Activated naive CD4-positive, alpha-beta T cell treated with anti-CD3 and anti-CD28 coated beads, Interleukin-2, amount 10 ng/mL, durations not matched to agents 7 days and 5 days (primary cell): Measurements from ENCODE around the gene LINC01488.

ENCODE experiments used
- CTCF ChIA-PET: fragments of 350-600 bp; sonication (Branson Sonifier 250); formaldehyde crosslinking; loops from one replicate; lab custom pipeline; 2021; ENCODE audit warnings: antibody characterized with exemption; lab: Charles Lee
- DNase-seq: peaks from one replicate; pipeline ENCODE4 v3.0.0-alpha.2; 2020
- H3K27ac Mint-ChIP-seq: one replicate; pipeline ENCODE4 v1.8.0; 2021; ENCODE audit warnings: mild to moderate bottlenecking, moderate library complexity, mixed read lengths
- H3K27me3 Mint-ChIP-seq: one replicate; pipeline ENCODE4 v1.8.0; 2021; ENCODE audit warnings: mild to moderate bottlenecking, mixed read lengths
- H3K36me3 Mint-ChIP-seq: one replicate; pipeline ENCODE4 v1.8.0; 2021; ENCODE audit warnings: mixed read lengths
- H3K4me1 Mint-ChIP-seq: one replicate; pipeline ENCODE4 v1.8.0; 2021; ENCODE audit warnings: mixed read lengths
- H3K4me3 Mint-ChIP-seq: one replicate; pipeline ENCODE4 v1.8.0; 2021; ENCODE audit warnings: mild to moderate bottlenecking, moderate library complexity, mixed read lengths
- H3K9me3 Mint-ChIP-seq: one replicate; pipeline ENCODE4 v1.8.0; 2021; ENCODE audit warnings: mixed read lengths

LINC01488 gene

GRCh38 chr11:69521457-69521856, 40.0 kb downstream of the LINC01488 start:
- Mint-ChIP-seq H3K4me3 (no peak overlapping the region), H3K36me3 (no peaks in the 10 kb centered on the region), H3K4me1 (no peaks in the 10 kb centered on the region), H3K27me3 (peaks cover 16% of the 10 kb centered on the region), H3K27ac (no peak overlapping the region), H3K9me3 (peaks cover 10% of the 10 kb centered on the region)
- DNase-seq: no peak
- CTCF ChIA-PET: no interaction called here

GRCh38 chr11:69523453-69523852, 42.0 kb downstream of the LINC01488 start:
- H3K4me1 Mint-ChIP-seq: no peaks in the 10 kb centered on the region
- H3K27ac Mint-ChIP-seq: no peak overlapping the region
- H3K36me3 Mint-ChIP-seq: no peaks in the 10 kb centered on the region
- peaks cover 2% of the 10 kb centered on the region for H3K9me3 Mint-ChIP-seq
- CTCF ChIA-PET: no interaction called here
- peaks cover 6% of the 10 kb centered on the region for H3K27me3 Mint-ChIP-seq
- DNase-seq: no peak
- H3K4me3 Mint-ChIP-seq: no peak overlapping the region

- CTCF ChIA-PET: no interaction called here
- H3K27me3 Mint-ChIP-seq: peaks cover 6% of the 10 kb centered on the region
- no peak overlapping the region for H3K4me3 Mint-ChIP-seq
- H3K27ac Mint-ChIP-seq: no peak overlapping the region
- no peak for DNase-seq
- no peaks in the 10 kb centered on the region for H3K4me1 Mint-ChIP-seq
- H3K36me3 Mint-ChIP-seq: no peaks in the 10 kb centered on the region
- H3K9me3 Mint-ChIP-seq: no peaks in the 10 kb centered on the region
Measured at GRCh38 chr11:69524291-69524882, 42.9 kb downstream of the LINC01488 start.

- no peak for DNase-seq
- Mint-ChIP-seq H3K9me3 (no peaks in the 10 kb centered on the region), H3K27me3 (peaks cover 7% of the 10 kb centered on the region), H3K36me3 (no peaks in the 10 kb centered on the region), H3K4me1 (no peaks in the 10 kb centered on the region), H3K4me3 (no peak overlapping the region), H3K27ac (no peak overlapping the region)
- CTCF ChIA-PET: no interaction called here
Measured at GRCh38 chr11:69524991-69525411, 43.5 kb downstream of the LINC01488 start.

GRCh38 chr11:69525516-69526452, 44.3 kb downstream of the LINC01488 start:
- DNase-seq: no peak
- H3K4me3 Mint-ChIP-seq: no peak overlapping the region
- CTCF ChIA-PET: no interaction called here
- no peaks in the 10 kb centered on the region for H3K4me1 Mint-ChIP-seq
- no peaks in the 10 kb centered on the region for H3K36me3 Mint-ChIP-seq
- peaks cover 10% of the 10 kb centered on the region for H3K27me3 Mint-ChIP-seq
- no peak overlapping the region for H3K27ac Mint-ChIP-seq
- no peaks in the 10 kb centered on the region for H3K9me3 Mint-ChIP-seq

GRCh38 chr11:69526453-69526810, 45.0 kb downstream of the LINC01488 start:
- no peaks in the 10 kb centered on the region for H3K36me3 Mint-ChIP-seq
- H3K9me3 Mint-ChIP-seq: no peaks in the 10 kb centered on the region
- peaks cover 17% of the 10 kb centered on the region for H3K27me3 Mint-ChIP-seq
- no peak overlapping the region for H3K27ac Mint-ChIP-seq
- H3K4me3 Mint-ChIP-seq: no peak overlapping the region
- CTCF ChIA-PET: no interaction called here
- no peaks in the 10 kb centered on the region for H3K4me1 Mint-ChIP-seq
- DNase-seq: no peak

- H3K36me3 Mint-ChIP-seq: no peaks in the 10 kb centered on the region
- no peak for DNase-seq
- H3K9me3 Mint-ChIP-seq: no peaks in the 10 kb centered on the region
- H3K27me3 Mint-ChIP-seq: peaks cover 22% of the 10 kb centered on the region
- H3K27ac Mint-ChIP-seq: no peak overlapping the region
- no peak overlapping the region for H3K4me3 Mint-ChIP-seq
- no peaks in the 10 kb centered on the region for H3K4me1 Mint-ChIP-seq
- CTCF ChIA-PET: no interaction called here
Measured at GRCh38 chr11:69529001-69529400, 47.5 kb downstream of the LINC01488 start.

DNA sequence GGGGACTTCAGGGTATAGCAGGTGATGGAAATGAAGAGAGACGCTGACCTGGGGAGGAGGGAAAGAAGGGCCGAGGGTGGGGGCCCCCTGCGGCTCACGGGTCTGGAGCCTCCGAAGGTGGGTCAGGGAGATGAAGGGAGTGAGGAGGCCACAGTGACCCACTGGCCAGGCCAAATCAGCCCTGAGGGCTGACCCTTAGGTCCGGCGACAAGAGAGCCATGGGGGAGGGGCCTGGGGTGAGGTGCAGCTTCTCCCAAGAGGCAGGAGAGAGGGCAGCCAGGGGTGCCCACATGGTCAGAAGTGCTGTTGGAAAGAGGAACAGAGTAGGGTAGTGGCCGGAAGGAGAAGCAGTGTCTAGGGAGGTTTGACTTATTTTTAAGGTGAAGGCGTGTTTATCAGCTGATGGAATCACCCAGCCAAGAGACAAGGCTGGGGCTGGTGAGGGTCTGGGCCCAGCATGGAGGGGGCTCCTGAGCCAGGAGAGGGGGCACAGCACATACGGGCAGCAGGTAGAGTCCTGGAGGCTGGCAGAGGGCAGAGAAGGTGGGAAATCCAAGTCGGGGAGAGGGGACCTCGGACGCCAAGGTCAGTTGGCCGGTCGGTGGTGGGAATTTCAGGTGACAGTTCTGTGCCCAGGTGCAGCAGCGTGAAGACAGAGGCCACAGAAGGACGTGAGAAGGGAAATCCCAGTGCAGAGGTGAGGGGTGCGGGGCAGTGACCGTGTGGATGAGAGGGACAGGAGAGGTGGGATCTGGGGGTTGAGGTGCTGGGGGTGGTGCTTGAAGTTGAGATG, 49.0 kb downstream of the LINC01488 start:
- H3K9me3 Mint-ChIP-seq: no peaks in the 10 kb centered on the region
- no peak for DNase-seq
- no peaks in the 10 kb centered on the region for H3K36me3 Mint-ChIP-seq
- no peak overlapping the region for H3K4me3 Mint-ChIP-seq
- peaks cover 22% of the 10 kb centered on the region for H3K27me3 Mint-ChIP-seq
- no peaks in the 10 kb centered on the region for H3K4me1 Mint-ChIP-seq
- no peak overlapping the region for H3K27ac Mint-ChIP-seq
- CTCF ChIA-PET: no interaction called here

DNA sequence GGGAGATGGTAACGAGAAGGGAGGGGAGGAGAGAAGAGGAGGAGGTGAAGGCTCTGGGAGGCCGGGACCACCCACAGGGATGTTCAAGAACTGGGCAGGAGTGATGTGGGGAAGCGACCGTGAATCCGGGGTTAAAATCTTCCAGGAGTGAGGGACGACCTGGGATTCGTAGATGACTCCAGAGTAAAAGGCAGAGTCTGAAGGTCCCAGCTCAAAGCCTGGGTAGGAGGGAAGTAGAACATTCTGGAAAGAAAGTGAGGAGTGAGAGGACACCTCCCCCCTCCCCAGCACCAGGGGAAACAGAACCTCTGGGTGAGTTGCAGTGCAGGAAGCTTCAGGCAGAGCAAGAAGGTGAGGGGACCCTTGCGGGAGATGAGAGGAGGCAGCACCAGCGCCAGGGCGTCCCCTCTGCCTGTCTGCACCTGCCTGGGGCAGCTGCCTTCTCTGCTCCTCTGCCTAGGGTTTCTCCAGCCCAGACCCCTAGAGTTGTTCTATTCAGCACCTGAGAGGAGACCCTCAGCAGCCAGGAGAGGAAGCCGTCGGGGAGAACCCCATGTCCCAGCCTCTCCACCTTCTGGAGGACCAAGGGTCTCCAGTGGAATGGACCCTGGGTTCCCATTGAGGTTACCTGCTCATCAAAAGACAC, 49.7 kb downstream of the LINC01488 start:
- no peak overlapping the region for H3K27ac Mint-ChIP-seq
- no peak overlapping the region for H3K4me3 Mint-ChIP-seq
- no peaks in the 10 kb centered on the region for H3K9me3 Mint-ChIP-seq
- H3K36me3 Mint-ChIP-seq: no peaks in the 10 kb centered on the region
- H3K27me3 Mint-ChIP-seq: peaks cover 22% of the 10 kb centered on the region
- H3K4me1 Mint-ChIP-seq: no peaks in the 10 kb centered on the region
- DNase-seq: no peak
- CTCF ChIA-PET: no interaction called here

DNA sequence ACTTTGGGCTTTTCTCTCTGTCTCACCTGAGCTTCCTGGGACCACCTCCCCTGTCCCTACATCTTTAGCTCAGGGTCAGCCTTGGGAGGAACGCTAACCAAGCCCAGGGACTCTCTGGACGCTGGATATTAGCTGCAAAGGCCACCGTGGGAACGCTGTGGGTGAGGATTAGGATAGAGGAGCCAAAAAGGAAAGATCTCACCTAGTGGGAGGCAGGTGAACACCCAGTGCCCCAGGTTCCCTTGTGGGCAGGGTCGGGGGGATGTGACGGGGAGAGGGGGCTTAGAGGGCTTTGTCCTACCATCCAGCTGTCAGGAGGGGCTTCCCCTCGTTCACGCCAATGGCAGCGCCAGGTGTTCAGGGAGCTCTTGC, 50.2 kb downstream of the LINC01488 start:
- H3K4me1 Mint-ChIP-seq: no peaks in the 10 kb centered on the region
- H3K36me3 Mint-ChIP-seq: no peaks in the 10 kb centered on the region
- CTCF ChIA-PET: no interaction called here
- no peaks in the 10 kb centered on the region for H3K9me3 Mint-ChIP-seq
- peaks cover 22% of the 10 kb centered on the region for H3K27me3 Mint-ChIP-seq
- H3K27ac Mint-ChIP-seq: no peak overlapping the region
- no peak for DNase-seq
- H3K4me3 Mint-ChIP-seq: no peak overlapping the region

- peaks cover 26% of the 10 kb centered on the region for H3K27me3 Mint-ChIP-seq
- no peak overlapping the region for H3K4me3 Mint-ChIP-seq
- DNase-seq: no peak
- no peaks in the 10 kb centered on the region for H3K4me1 Mint-ChIP-seq
- H3K9me3 Mint-ChIP-seq: no peaks in the 10 kb centered on the region
- H3K27ac Mint-ChIP-seq: no peak overlapping the region
- no peaks in the 10 kb centered on the region for H3K36me3 Mint-ChIP-seq
- CTCF ChIA-PET: interaction anchor here (0.9 kb wide), 1 partner anchor 1886 kb away, joined by 3 read pairs; no protein-coding TSS in a partner anchor
Measured at GRCh38 chr11:69533296-69534165, 52.1 kb downstream of the LINC01488 start.

DNA sequence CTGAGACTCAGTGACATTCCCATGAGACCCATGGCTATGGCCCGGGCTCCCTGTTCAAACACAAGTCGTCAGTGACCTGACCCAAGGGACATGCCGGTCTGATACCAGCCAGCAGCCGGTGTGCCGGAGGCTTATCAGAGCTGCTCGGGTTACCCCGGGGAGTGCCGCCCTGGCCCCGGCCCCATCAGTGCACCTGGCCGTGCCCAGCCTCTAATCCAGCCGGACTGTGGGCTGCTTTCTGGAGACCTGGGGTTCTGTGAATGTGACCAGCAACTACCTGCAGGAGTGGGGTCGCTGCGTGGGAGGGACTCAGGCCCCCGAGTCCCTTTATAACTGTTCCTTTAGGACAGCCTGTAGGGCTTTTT, 52.7 kb downstream of the LINC01488 start:
- Mint-ChIP-seq H3K27me3 (peaks cover 29% of the 10 kb centered on the region), H3K4me3 (no peak overlapping the region), H3K4me1 (no peaks in the 10 kb centered on the region), H3K9me3 (no peaks in the 10 kb centered on the region), H3K36me3 (no peaks in the 10 kb centered on the region), H3K27ac (no peak overlapping the region)
- DNase-seq: no peak
- CTCF ChIA-PET: no interaction called here

DNA sequence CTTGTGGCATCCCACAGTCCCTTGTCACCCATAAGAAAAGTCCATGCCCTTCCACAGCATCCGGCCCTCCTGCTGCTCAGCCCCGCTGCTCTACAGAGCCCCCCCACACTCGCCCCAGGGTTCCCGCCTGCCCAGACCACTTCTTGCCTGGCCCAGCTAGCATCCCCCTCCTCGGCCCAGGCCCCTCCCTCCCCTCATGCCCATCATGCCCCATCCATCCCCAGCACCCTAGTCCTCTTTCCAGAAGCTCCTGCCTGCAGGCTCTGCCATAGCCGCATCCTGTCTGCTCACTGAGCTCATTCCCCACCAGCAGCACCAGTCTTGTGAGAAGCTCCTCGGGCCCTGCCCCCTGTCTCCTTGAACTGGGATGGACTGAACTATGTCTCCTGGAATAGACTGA, 54.4 kb downstream of the LINC01488 start:
- DNase-seq: no peak
- no peaks in the 10 kb centered on the region for H3K36me3 Mint-ChIP-seq
- no peaks in the 10 kb centered on the region for H3K9me3 Mint-ChIP-seq
- H3K27me3 Mint-ChIP-seq: peaks cover 30% of the 10 kb centered on the region
- H3K4me3 Mint-ChIP-seq: no peak overlapping the region
- H3K27ac Mint-ChIP-seq: peak overlapping the region; percentile 67
- H3K4me1 Mint-ChIP-seq: no peaks in the 10 kb centered on the region
- CTCF ChIA-PET: no interaction called here
